GM23338 (cell line): ENCODE data around the gene C6orf136.

Source experiments
- CREB1 ChIP-seq: fragments of 250-450 bp; sonication (Bioruptor Pico); IDR thresholded peaks from 2 replicates; pipeline ENCODE4 v1.5.0; 2020; ENCODE audit warnings: low read depth, mild to moderate bottlenecking, moderate library complexity
- CTCF ChIP-seq, 2 experiments: fragments of 200-600 bp in 1 of 2; sonication (generic) in 1 of 2; conservative IDR thresholded peaks; 2 replicates each; pipeline versions ENCODE4 v1.5.1 to v1.6.1; 2016 to 2017; ENCODE audit warnings: antibody characterized with exemption in 2 of 2, low read depth in 2 of 2, mild to moderate bottlenecking in 2 of 2, moderate library complexity in 1 of 2
- EZH2 ChIP-seq: fragments of 200-600 bp; sonication (generic); IDR thresholded peaks from one replicate; pipeline ENCODE4 v1.8.0; 2017; ENCODE audit warnings: antibody characterized with exemption, mild to moderate bottlenecking, low read depth; ENCODE audit not compliant: unreplicated experiment
- EZH2phosphoT487 ChIP-seq: fragments of 200-600 bp; sonication (generic); IDR thresholded peaks from one replicate; pipeline ENCODE4 v1.8.1; 2018; ENCODE audit warnings: antibody characterized with exemption; ENCODE audit not compliant: unreplicated experiment
- JUNB ChIP-seq: IDR thresholded peaks from one replicate; pipeline ENCODE4 v1.6.1; 2016; ENCODE audit warnings: antibody characterized with exemption; ENCODE audit not compliant: unreplicated experiment
- POLR2AphosphoS5 ChIP-seq: IDR thresholded peaks from 2 replicates; pipeline ENCODE4 v1.6.1; 2016; ENCODE audit warnings: antibody characterized with exemption, low read depth
- REST ChIP-seq: IDR thresholded peaks from one replicate; pipeline ENCODE4 v1.6.1; 2018; ENCODE audit warnings: antibody characterized with exemption; ENCODE audit not compliant: unreplicated experiment
- STAT1 ChIP-seq: IDR thresholded peaks from one replicate; pipeline ENCODE4 v1.6.1; 2016; ENCODE audit warnings: antibody characterized with exemption; ENCODE audit not compliant: unreplicated experiment
- ZNF331 ChIP-seq: fragments of 250-450 bp; sonication (Bioruptor Pico); IDR thresholded peaks from 2 replicates; pipeline ENCODE4 v1.5.0; 2020; ENCODE audit warnings: low read depth, mild to moderate bottlenecking, moderate library complexity
- TF ChIP-seq, protein P1 (sequence below): IDR thresholded peaks from 2 replicates; pipeline ENCODE4 v1.6.1; 2016; ENCODE audit warnings: antibody characterized with exemption

DNA sequence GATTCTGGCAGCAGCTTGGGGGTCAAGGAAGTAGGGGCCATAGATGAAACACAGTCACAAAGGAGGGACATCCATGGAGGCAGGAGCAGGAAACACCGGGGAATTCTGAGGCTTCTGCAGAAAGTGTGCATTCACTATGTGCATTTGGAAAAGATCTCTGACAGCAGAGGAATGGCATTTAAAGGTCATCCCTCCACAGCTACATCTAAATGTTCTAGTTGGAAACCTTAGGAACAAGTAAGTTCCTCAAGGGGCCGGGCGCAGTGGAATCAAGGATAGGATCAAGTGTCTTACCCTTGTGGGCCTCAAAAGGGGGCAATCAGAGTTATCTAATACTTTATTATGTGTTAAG is 8.8 kb downstream of the C6orf136 start:
- TF ChIP-seq EZH2 (no peak), CTCF (conservative IDR thresholded peaks at IDR 0.05; ENCODE audit: low read depth in 2 of 2) (no peak), EZH2phosphoT487 (no peak), ZNF331 (CRISPR knock-in tag) (no peak), POLR2AphosphoS5 (no peak), REST (no peak), JUNB (no peak), CREB1 (CRISPR knock-in tag) (no peak), STAT1 (no peak)
- TF ChIP-seq, protein P1, sequence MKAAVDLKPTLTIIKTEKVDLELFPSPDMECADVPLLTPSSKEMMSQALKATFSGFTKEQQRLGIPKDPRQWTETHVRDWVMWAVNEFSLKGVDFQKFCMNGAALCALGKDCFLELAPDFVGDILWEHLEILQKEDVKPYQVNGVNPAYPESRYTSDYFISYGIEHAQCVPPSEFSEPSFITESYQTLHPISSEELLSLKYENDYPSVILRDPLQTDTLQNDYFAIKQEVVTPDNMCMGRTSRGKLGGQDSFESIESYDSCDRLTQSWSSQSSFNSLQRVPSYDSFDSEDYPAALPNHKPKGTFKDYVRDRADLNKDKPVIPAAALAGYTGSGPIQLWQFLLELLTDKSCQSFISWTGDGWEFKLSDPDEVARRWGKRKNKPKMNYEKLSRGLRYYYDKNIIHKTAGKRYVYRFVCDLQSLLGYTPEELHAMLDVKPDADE = no peak
